GM12874 (cell line): ENCODE data around the gene CAMTA1.

Experiments used
- CTCF ChIP-seq: IDR thresholded peaks from 2 replicates; pipeline ENCODE4 v1.5.1; 2011; ENCODE audit warnings: low read depth, mild to moderate bottlenecking, control low read depth, low read length, moderate library complexity; ENCODE audit not compliant: insufficient read depth

The CAMTA1 gene

DNA sequence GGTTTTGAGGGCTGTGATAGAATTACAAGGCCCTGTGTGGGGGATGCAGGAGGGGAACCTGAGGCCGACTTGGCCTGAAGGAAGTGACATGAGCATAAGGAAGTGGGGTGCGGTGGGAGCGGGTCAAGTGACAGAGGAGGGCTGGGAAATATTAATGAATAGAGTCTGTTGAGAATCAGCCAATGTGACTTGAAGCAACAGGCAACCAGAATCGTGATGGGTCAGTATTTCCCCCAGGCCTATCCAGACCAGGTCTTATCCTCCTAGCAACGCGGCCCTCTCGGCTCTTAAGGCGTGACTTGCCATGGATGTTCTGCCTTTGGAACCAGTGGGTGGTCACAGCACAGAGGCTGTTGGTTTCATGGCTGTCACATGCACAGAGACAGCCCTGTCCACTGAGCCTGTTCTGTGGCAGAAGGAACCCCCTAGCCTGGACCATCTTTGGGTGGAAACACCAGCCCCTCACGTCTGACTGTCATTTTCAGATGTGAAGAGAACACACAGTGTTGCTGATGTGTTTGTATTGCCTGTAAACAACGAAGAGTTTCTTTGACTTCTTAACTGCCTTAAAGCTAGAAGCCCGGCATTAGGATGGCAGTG lies 468.8 kb downstream of the CAMTA1 start:
- no peak for TF ChIP-seq CTCF

DNA sequence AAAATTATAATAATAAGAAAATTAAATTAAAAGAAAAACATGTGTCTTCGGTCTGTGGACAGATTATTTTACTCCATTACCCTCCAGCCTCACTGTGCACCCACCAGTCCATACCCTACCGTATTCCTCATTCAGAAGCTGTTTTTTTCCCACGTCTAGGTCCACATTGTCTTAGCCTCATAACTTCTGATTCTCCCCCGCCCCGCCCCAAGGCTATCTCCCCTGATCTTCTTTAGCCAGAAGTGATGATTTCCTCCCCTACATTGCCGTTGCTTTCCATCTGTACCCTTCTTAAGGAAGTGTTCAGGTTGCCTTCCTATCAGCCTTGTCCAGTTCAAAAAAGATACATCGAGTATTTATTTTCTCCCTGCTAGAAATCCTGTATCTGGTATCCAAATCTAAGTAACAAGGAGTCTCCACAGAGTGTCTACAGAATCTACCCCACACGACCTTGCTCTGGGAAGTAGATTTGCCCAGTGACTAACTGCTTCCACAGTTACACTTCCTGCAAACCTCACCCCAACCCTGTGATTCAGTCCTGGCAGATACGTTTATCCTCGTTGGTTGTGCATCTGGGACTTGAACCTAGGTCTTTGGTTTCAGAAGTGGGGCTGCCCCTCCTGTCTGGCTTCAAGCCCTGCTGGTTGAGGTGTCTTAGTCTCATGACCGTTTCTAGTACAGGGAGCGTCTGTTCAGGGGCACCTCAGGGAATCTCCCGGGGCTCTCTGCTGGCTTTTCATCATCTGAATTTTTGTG lies 470.2 kb downstream of the CAMTA1 start:
- TF ChIP-seq CTCF = no peak

DNA sequence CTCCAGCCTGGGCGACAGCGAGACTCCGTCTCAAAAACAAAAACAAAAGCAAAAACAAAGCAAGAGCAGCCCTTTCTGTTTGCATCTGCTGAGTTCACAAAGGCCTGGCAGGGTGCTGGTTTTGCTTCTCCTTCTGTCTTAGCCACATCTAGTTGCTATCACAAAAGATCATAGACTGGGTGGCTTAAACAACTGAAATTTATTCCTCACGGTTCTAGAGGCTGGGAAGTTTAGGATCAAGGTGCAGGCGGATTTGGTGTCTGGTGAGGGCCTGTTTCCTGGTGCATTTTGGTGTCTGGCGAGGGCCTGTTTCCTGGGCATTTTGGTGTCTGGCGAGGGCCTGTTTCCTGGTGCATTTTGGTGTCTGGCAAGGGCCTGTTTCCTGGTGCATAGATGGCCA lies 471.3 kb downstream of the CAMTA1 start:
- no peak for TF ChIP-seq CTCF

DNA sequence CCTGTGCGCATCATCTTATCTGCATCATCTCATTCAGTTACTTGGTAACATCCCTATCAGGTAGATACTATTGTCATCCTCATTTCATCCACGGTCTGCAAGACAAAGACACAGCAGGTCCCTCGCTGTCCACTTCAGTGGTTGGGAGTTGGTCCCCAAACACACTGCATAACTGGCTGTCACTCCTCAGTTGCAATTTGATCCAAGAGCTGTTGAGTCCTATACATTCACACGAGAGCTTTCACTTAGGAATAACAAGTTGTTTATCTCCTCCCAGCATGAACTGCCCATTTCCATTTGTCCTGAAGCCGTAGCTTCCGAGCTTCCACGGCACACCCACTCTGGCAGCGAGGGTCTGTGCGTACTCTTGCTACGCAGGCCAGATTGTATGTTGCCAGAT lies 472.0 kb downstream of the CAMTA1 start:
- TF ChIP-seq CTCF = no peak

DNA sequence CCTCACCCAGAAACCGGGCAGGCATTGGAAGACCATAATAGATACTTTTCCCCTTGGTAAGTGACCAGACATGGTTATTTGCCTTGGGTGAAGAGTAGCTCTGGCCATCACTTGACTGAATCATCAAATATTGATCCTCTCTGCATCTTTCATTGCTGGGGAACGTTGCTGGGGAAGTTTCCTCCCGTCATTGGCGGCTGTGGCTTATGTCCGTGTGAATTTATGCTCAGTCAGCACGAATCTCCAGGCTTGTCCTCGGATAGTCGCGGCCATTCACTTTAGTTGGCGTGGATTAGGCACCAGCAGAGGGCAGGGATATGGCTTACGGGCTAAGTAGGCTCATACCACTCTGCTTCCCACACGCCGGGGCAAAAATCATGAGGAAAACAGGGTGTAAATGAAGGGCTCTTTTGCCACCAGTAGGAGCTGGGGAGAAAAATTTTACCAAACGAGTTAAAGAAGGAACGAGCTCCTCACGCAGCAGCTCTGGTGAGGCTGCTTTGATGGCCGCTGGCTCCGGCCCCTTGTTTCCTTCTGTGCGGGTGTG lies 473.4 kb downstream of the CAMTA1 start:
- no peak for TF ChIP-seq CTCF

DNA sequence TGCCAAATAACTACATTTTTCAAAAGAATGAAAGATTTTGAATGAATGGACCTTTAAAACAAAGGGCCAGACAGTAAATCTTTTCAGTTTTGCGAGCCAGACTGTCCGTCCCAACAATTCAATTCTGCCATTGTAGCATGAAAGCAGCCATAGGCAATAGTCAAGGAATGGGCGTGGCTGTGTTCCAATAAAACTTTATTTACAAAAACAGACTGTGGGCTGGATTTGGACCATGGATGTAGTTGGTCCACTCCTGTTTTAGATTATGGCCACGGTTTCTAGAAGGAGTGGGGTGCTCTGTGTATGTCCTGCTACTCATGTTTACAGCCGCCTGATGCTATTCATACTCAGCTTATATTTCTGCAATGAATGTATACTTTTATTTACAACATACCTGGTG lies 474.7 kb downstream of the CAMTA1 start:
- no peak for TF ChIP-seq CTCF

GRCh38 chr1:7261490-7261889 lies 476.2 kb downstream of the CAMTA1 start:
- TF ChIP-seq CTCF = no peak
